Endothelial cell of umbilical vein (primary cell): ENCODE measurements around the gene CCNK.

Experiments
- CTCF ChIP-seq, 2 donors: IDR thresholded peaks; 1 replicate in 1 of 2; 2 replicates in 1 of 2; pipeline ENCODE4 v1.5.1; 2011; ENCODE audit warnings: low read length in 2 of 2, mild to moderate bottlenecking in 2 of 2, moderate library complexity in 2 of 2, control low read depth in 1 of 2, inconsistent platforms in 1 of 2, low read depth in 1 of 2; ENCODE audit not compliant: insufficient read depth in 1 of 2; ENCODE audit errors: extremely low read depth in 1 of 2
- EZH2 ChIP-seq: IDR thresholded peaks from 2 replicates; pipeline ENCODE4 v1.6.1; 2012; ENCODE audit warnings: borderline replicate concordance, low read depth, mild to moderate bottlenecking, moderate library complexity, low read length, inconsistent platforms; ENCODE audit not compliant: severe bottlenecking
- FOS ChIP-seq: IDR thresholded peaks from 2 replicates; pipeline ENCODE4 v1.6.1; 2011; ENCODE audit warnings: mild to moderate bottlenecking, low read length, moderate library complexity, borderline replicate concordance; ENCODE audit not compliant: insufficient read depth
- GATA2 ChIP-seq: IDR thresholded peaks from 2 replicates; pipeline ENCODE4 v1.7.0; 2011; ENCODE audit warnings: low read depth, mild to moderate bottlenecking, moderate library complexity, mixed read lengths, low read length; ENCODE audit not compliant: insufficient read length, insufficient read depth
- MAX ChIP-seq: IDR thresholded peaks from 2 replicates; pipeline ENCODE4 v1.6.1; 2011; ENCODE audit not compliant: insufficient read depth, insufficient read length
- MYC ChIP-seq: IDR thresholded peaks from one replicate; pipeline ENCODE4 v1.6.1; 2011; ENCODE audit warnings: mild to moderate bottlenecking, low read depth, low read length
- POLR2A ChIP-seq: IDR thresholded peaks from 2 replicates; pipeline ENCODE4 v1.6.1; 2012; ENCODE audit warnings: low read depth, mild to moderate bottlenecking, control low read depth, low read length
- POLR2AphosphoS5 ChIP-seq: IDR thresholded peaks from 2 replicates; pipeline ENCODE4 v1.6.1; 2012; ENCODE audit warnings: low read depth, mild to moderate bottlenecking, control low read depth, low read length, moderate library complexity; ENCODE audit not compliant: insufficient read depth

GRCh38 chr14:99471731-99472130, 9.5 kb upstream of the CCNK start:
- TF ChIP-seq POLR2A, result no peak
- no peak for TF ChIP-seq CTCF (IDR thresholded peaks at IDR 0.05; ENCODE audit: extremely low read depth in 1 of 2, insufficient read depth in 1 of 2, low read depth in 1 of 2, low read length in 2 of 2)
- no peak for TF ChIP-seq MYC
- TF ChIP-seq FOS, result no peak
- no peak for TF ChIP-seq POLR2AphosphoS5
- no peak for TF ChIP-seq MAX
- no peak for TF ChIP-seq EZH2
- no peak for TF ChIP-seq GATA2
